SH-SY5Y (cell line): ENCODE results near the gene AK8.

ENCODE experiments used
- GATA2 ChIP-seq: IDR thresholded peaks from 2 replicates; pipeline ENCODE4 v1.6.1; 2011; ENCODE audit warnings: mild to moderate bottlenecking, low read depth, low read length
- GATA3 ChIP-seq: IDR thresholded peaks from 2 replicates; pipeline ENCODE4 v1.6.1; 2011; ENCODE audit warnings: low read depth, mild to moderate bottlenecking, low read length, moderate library complexity

The AK8 gene

GRCh38 chr9:132731230-132731629, 146.9 kb downstream of the AK8 start:
- TF ChIP-seq GATA3 (no peak), GATA2 (no peak)

DNA sequence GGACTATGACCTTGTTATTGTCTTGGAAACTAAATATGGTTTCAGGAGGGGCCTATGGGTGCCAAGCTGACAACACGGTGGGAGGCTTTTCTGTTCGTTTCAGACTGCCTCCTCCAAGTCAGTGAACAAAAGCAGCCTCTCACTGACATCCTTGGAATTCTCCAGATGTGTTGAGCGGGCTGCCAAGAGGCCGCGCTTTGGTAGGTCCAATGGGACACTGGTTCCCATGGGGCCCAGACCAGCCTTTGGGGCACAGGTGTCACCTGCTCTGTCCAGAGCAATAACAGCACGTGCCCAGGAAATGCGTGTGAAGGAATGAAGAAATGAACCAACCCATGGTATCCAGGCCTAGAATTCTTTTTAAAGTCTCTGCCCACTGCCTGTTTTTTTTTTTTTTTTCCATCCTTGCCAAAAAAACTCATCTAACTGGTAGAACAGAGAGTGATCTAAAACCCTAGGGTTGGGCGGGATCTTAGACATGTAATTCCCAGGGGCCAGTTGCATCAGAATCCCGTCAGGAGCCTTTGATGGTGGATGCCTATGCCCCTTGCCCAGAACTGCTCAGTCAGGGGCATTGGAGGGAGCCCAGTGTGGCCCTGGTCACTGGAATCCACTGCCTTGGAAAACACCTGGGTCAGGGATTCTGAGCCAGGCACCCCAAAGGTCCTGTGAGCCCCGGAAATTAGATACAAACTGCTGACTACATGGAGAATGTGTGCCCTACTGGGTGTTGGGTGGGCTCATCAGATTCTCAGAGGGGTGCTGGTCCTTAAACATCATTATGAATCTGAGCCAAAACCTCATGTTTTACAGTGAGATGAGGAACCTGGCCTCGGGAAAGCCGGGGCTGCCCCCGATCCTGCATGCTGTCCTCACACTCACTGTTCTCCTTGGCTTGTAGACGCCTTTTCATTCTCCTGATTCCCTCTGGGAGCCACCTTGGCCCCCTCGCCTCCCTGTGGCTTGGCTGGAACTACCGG, 147.7 kb downstream of the AK8 start:
- TF ChIP-seq GATA2 (no peak), GATA3 (no peak)

DNA sequence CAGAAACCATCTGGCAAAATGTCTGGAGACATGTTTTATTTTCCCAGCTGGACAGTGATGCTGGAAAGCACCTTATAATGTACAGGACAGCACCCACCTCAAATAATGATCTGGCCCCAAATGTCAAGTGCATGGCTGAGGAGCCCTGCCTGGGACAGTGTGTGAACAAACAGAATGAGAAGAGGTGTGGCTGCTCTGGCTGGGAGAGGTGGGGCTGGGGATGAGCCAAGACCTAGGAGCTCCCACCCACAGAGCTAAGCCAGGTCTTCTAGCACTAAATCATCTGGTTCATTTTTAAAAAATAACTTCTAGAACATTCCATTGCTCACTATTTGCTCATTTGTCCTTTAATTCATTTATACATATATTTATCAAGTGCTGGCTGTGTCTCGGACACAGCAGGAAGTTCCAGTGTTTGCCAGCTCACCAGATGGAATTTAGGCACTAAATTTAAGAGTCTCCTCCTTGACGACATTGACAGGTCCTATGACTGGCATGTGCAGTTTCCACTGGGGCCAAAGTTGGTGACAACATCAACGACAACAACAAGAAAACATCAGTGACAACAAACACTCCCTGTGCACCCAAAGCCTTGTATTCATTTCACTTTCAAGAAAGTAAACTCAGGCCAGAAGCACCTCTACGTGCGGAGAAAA, 148.7 kb downstream of the AK8 start:
- TF ChIP-seq GATA3, result no peak
- TF ChIP-seq GATA2, result no peak

DNA sequence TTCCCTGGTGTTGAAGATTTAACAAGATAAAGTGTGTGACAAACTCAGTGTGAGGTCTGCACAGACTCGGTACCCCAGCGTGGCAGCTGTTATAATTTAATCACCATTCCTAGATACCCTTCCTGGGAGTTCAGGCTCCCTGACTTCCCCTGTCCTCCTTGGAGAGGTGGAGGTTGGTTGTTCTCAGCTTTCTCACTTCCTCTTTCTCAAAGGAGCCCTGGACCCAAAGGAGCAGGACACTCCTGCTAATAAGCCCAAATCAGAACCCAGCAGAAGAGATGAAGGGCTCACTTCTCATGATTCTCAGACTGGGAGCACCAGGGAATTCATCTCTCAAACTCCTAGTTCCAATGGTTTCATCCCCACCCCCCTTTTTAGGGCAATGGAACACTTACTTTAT, 149.6 kb downstream of the AK8 start:
- no peak for TF ChIP-seq GATA3
- TF ChIP-seq GATA2, result no peak

DNA sequence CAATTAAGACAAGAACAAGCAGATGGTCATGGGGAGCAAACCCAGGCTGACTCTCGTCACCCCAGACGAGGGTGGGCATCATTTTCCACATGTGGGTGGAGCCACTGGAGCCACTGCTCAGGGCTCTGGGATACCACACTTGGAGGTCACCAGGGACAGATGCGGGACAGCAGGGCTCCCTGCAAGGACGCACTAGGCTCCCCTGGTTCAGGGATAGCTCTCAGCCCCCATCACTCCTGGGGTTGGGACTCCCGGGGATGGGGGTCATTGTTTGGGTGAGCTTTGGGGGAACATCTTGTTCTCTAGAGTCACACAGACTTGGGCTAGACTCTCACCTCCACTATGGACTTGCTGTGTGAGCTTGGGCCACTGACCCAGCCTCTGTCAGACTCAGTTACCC, 150.0 kb downstream of the AK8 start:
- no peak for TF ChIP-seq GATA3
- no peak for TF ChIP-seq GATA2

GRCh38 chr9:132726576-132727130, 151.4 kb downstream of the AK8 start:
- TF ChIP-seq GATA3 (no peak), GATA2 (no peak)

DNA sequence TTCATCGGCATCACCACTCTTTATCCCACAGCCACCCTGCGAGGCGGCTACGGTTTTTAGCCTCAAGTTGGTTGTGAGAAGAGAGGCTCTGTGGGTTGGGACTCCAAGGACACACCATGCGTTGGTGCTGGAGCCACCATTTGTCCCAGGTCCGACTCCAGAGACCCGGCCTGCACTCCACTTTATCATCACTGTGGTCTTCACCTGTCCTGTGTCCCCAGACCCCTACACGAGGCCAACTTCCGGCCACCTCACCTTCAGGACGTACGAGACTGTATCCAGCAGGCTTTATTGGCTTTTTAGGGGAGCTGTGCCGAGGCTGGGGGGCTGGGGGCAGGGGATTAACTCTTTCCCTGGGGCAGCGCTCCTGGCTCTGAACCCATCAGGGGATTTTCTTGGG, 152.8 kb downstream of the AK8 start:
- no peak for TF ChIP-seq GATA3
- no peak for TF ChIP-seq GATA2

- no peak for TF ChIP-seq GATA2
- no peak for TF ChIP-seq GATA3
These were observed 154.3 kb downstream of the AK8 start for GRCh38 chr9:132723809-132724208.

GRCh38 chr9:132722564-132723065, 155.5 kb downstream of the AK8 start:
- TF ChIP-seq GATA3 (no peak), GATA2 (no peak)

GRCh38 chr9:132721661-132722060, 156.4 kb downstream of the AK8 start:
- no peak for TF ChIP-seq GATA2

- TF ChIP-seq GATA3 (no peak), GATA2 (no peak)
These were observed 160.6 kb downstream of the AK8 start for GRCh38 chr9:132717326-132717945.

DNA sequence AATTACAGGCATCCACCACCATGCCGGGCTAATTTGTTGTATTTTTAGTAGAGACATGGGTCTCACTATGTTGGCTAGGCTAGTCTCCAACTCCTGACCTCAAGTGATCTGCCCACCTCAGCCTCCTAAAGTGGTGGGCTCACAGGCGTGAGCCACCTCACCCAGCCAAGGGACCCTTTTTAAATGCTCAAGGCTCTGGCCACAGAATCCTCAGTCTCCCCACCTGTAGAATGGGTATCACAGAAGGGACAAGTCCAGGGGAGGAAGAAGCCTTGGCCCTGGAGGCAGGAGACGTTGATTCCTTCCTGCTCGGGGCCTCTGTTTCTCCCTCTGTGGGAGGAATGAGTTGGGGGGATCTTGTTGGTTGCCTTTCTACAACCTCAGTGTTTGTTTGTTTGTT, 162.1 kb downstream of the AK8 start:
- TF ChIP-seq GATA3 (no peak), GATA2 (no peak)

DNA sequence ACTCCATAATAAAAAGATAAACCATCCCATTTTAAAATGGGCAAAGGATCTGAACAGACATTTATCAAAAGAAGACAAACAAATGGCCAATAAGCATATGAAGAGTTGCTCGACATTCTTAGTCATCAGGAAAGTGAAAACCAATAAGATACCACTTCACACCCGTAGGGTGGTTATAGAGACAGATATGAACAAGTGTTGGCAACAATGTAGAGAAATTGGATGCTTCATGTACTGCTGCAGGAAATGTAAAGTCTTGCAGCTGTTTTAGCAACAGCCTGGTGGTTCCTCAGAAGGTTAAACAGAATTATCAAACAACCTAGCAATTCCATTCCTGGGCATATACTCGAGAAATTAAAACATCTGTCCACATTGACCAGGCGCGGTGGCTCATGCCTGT, 165.3 kb downstream of the AK8 start:
- TF ChIP-seq GATA3 (no peak), GATA2 (no peak)

GRCh38 chr9:132711846-132712245, 166.2 kb downstream of the AK8 start:
- no peak for TF ChIP-seq GATA2
- TF ChIP-seq GATA3, result no peak
